HFFc6 (cell line): ENCODE measurements around the gene DIRAS3. TPM values are rescaled to one million over a fixed set of nuclear protein-coding genes. Genes with fewer than 3 reads are reported as not detected.

Experiments used
- DNase-seq: peaks from one replicate; pipeline ENCODE4 v3.0.0-alpha.2; 2018
- H3K27ac Mint-ChIP-seq: 2 replicates; pipeline ENCODE4 v1.8.0; 2020; ENCODE audit warnings: mild to moderate bottlenecking, mixed read lengths
- H3K27me3 Mint-ChIP-seq: 2 replicates; pipeline ENCODE4 v1.8.0; 2021; ENCODE audit warnings: mild to moderate bottlenecking, moderate library complexity, mixed read lengths; ENCODE audit not compliant: insufficient read depth
- H3K36me3 Mint-ChIP-seq: 2 replicates; pipeline ENCODE4 v1.8.0; 2021; ENCODE audit warnings: low read depth, mixed read lengths
- H3K4me1 Mint-ChIP-seq: 2 replicates; pipeline ENCODE4 v1.8.0; 2020; ENCODE audit warnings: low read depth, mixed read lengths
- H3K4me3 Mint-ChIP-seq: 2 replicates; pipeline ENCODE4 v1.8.0; 2020; ENCODE audit warnings: mild to moderate bottlenecking, moderate library complexity, mixed read lengths
- H3K9me3 Mint-ChIP-seq: 2 replicates; pipeline ENCODE4 v1.8.0; 2020; ENCODE audit warnings: mild to moderate bottlenecking, mixed read lengths
- CTCF ChIP-seq: fragments of 200-600 bp; sonication (generic); IDR thresholded peaks from 2 replicates; pipeline ENCODE4 v1.5.0; 2021; ENCODE audit warnings: antibody characterized with exemption, mild to moderate bottlenecking
- total RNA-seq, 6 experiments: library from RNA; stranded (reverse); fragmentation: NEBNext Ultra II Directional; extraction: Animal tissue kit (Norgen Biotek cat#: 25700); gene quantifications; 2 replicates in 1 of 6; 3 replicates in 5 of 6; pipeline ENCODE4 v1.2.3, GENCODE V29; 2021

Gene DIRAS3
- total RNA-seq, 6 experiments from 2014 or later = 0.81 to 2.7 (median 1.1) TPM

DNA sequence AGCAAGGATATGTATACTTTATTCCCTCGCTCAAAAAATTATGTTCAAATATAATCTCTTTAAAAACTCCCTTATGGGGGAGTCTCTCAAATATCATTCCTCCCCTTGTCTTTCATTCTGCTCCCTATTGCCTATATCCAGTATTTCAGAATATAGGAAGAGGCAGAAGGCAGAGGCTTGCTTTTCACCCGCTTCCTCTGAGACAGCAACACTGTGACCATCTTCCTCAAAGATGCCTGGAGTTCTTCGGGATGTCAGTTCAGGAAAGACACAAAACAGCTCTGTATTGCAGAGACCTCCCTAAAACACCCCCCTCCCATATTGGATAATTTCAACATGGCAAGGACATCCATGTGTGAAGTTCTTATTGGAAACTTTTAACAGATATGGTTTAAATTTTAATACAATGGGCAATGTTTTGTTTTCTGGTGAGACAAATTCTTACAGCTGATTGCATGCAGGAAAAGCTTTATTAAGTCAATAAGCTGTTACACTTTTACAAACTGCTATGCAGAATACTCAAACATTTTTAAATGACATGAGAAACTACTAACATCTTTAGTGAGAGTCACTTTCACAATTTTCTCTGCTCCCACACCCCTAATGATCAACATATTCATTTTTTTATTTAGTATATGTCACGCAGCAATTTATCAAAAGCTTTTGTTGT, 4.8 kb downstream of the DIRAS3 start:
- Mint-ChIP-seq H3K36me3 (no peaks in the 10 kb centered on the region; the same call in 1 of the 2 replicates), H3K27ac (no peak overlapping the region), H3K9me3 (no peaks in the 10 kb centered on the region), H3K4me3 (no peak overlapping the region), H3K27me3 (peaks cover 2% of the 10 kb centered on the region; the same call in 1 of the 2 replicates), H3K4me1 (no peaks in the 10 kb centered on the region; the same call in 1 of the 2 replicates)
- TF ChIP-seq CTCF = no peak
- DNase-seq = no peak

DNA sequence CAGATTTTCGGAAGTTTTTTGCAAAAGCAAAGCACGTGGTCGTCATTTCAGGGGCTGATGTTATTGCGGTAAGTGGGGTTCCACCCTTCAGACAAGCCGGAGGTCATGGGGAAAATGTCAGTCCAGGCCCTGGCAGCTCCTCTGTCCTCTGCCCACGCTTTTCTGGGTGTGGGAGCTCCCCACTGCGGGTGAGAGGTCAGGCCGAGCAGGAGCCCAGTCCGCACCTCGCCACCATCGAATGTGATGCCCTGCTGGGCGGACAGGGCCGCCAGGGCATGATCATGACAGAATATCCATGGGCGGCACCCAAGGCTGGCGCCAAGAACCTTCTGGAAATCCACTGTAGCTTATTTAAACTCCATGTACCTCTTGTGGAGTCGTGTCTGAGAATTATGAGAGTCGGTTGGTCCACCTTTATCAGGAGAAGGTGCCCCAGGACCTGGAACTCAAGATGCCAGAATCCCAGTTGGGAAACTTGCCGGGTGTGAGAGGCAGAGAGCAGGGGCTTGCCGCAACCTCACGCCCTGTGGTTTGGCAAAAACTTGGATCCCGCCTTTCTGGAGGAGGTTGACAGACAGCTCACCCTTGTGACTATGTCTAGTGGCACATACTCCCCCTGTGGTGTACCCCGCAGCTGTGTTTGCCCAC, 6.9 kb downstream of the DIRAS3 start:
- H3K9me3 Mint-ChIP-seq = no peaks in the 10 kb centered on the region

GRCh38 chr1:68036946-68037345, 13.5 kb downstream of the DIRAS3 start:
- Mint-ChIP-seq H3K27ac (no peak overlapping the region), H3K27me3 (peaks cover 7% of the 10 kb centered on the region; the same call in 1 of the 2 replicates), H3K36me3 (no peaks in the 10 kb centered on the region), H3K4me1 (no peaks in the 10 kb centered on the region), H3K9me3 (no peaks in the 10 kb centered on the region), H3K4me3 (no peak overlapping the region)
- no peak for TF ChIP-seq CTCF
- DNase-seq = no peak

More for the DNA sequence above, 6.9 kb downstream of the DIRAS3 start:
- H3K27ac Mint-ChIP-seq = no peak overlapping the region
- no peaks in the 10 kb centered on the region for H3K4me1 Mint-ChIP-seq
- H3K36me3 Mint-ChIP-seq = no peaks in the 10 kb centered on the region; the same call in 1 of the 2 replicates
- no peak for TF ChIP-seq CTCF
- H3K27me3 Mint-ChIP-seq = peaks cover 3% of the 10 kb centered on the region; the same call in 1 of the 2 replicates
- no peak for DNase-seq
- no peak overlapping the region for H3K4me3 Mint-ChIP-seq

- no peaks in the 10 kb centered on the region for H3K36me3 Mint-ChIP-seq
- TF ChIP-seq CTCF = no peak
- no peak overlapping the region for H3K4me3 Mint-ChIP-seq
- no peak overlapping the region for H3K27ac Mint-ChIP-seq
- peaks cover 4% of the 10 kb centered on the region; the same call in 1 of the 2 replicates for H3K27me3 Mint-ChIP-seq
- no peaks in the 10 kb centered on the region for H3K4me1 Mint-ChIP-seq
- no peak for DNase-seq
- no peaks in the 10 kb centered on the region for H3K9me3 Mint-ChIP-seq
These were observed 21.0 kb downstream of the DIRAS3 start for GRCh38 chr1:68029444-68029843.

DNA sequence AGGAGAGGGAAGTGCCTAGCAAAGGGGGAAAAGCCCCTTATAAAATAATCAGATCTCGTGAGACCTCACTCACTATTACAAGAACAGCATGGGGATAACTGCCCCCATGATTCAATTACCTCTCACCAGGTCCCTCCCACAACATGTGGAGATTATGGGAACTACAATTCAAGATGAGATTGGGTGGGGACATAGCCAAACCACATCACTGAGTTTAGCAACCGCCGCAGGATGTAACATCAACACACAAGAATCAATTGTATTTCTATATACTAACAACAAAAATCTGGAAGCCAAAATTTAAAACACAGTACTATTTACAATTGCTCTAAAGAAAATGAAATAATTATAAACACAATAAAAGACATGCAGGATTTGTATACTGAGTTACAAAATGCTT, 21.9 kb downstream of the DIRAS3 start:
- Mint-ChIP-seq H3K4me3 (no peak overlapping the region), H3K27me3 (peaks cover 4% of the 10 kb centered on the region; the same call in 1 of the 2 replicates), H3K27ac (no peak overlapping the region), H3K36me3 (no peaks in the 10 kb centered on the region), H3K4me1 (no peaks in the 10 kb centered on the region), H3K9me3 (no peaks in the 10 kb centered on the region)
- peak; percentile 15; the same call in 1 of the 2 replicates for TF ChIP-seq CTCF
- DNase-seq = no peak
